Measurements from ENCODE around the gene SUSD3.

SUSD3 gene

DNA sequence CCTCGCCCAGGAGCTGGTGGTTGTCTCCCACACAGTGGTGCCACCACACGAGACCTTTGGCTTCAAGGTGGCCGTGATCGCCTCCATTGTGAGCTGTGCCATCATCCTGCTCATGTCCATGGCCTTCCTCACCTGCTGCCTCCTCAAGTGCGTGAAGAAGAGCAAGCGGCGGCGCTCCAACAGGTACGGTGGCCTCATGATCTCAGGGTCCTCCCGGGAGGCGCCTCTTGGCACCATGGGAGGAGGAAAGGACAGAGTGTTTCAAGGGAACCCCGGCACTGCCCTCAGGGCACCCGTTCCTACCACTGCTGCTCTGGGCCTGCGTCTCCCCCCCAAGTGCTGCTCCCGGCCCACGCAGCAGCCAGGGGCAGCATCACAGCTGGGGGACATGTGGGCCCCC, 19.3 kb downstream of the SUSD3 start:
- DNase-seq = no peak

DNA sequence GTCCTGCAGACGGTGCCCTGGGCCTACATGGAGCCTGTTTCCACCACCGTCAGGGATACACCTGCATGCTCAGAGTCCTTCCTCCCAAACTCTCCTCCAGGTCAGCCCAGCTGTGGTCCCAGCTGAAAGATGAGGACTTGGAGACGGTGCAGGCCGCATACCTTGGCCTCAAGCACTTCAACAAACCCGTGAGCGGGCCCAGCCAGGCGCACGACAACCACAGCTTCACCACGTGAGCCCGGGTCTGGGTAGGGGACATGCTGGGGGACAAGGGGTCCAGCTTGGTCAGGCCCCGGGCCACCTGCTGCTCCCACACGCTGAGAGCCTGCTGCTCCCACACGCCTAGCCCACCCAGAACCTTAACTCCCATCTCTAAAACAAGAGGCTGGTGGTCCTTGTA, 20.9 kb downstream of the SUSD3 start:
- no peak for DNase-seq

DNA sequence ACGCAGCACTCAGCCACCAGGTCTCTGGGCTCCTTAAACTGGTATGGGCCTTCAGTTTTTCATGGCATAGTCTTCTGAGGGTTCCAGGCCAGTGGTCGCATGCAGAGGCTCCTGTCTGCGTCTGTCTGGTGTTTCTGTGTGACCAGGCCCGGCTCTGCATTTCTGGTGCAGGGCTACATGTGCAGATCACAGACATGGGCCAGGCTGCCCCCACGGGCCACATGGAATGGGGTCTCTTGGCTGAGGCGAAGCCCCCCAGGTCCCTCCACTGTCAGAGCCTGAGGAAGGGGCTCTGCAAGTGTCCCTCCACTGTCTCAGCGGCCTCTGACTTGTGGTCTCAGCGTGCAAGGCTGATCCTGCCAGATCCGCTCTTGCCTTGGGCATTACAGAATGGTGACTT, 21.9 kb downstream of the SUSD3 start:
- DNase-seq = no peak

DNA sequence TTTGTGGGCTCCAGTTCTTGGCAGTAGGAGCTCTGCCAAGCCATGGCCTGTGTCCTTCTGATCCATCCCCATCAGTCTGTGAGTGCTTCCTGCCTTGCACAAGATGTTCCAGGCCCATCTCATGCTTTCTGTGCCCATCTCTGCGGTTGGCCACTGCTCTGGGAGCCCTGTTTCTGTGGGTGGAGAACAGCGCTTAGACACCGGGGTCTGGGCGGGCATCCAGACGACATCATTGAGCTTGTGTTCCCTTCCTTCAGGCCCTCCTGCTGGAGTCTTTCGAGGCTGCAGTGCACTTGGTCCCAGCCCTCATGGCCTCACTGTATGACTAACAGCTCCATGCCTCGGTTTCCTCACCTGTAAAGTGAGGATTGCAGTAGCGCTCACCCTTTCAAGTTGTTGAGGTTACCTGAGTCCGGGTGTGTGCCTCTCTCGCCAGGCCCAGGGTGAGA, 22.6 kb downstream of the SUSD3 start:
- no peak for DNase-seq

DNA sequence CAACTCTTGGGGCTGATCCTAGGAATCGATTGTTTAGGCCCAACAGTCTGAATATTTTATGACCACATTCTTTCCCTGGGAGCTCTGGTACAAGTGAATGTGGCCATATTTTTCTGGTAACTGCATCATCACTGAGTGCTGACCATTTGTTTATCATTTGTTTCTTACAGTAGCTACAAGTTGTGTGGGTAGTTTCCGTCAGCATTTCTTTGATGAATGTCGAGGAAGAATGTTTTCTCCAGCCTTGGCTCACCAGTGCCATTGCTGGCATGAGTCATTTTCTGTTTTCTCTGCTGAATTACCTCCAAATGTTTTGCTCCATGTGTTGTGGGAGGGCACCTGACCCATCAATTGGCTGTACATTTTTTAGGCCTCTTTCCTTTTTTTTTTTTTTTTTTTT, 23.4 kb downstream of the SUSD3 start:
- DNase-seq = no peak

DNA sequence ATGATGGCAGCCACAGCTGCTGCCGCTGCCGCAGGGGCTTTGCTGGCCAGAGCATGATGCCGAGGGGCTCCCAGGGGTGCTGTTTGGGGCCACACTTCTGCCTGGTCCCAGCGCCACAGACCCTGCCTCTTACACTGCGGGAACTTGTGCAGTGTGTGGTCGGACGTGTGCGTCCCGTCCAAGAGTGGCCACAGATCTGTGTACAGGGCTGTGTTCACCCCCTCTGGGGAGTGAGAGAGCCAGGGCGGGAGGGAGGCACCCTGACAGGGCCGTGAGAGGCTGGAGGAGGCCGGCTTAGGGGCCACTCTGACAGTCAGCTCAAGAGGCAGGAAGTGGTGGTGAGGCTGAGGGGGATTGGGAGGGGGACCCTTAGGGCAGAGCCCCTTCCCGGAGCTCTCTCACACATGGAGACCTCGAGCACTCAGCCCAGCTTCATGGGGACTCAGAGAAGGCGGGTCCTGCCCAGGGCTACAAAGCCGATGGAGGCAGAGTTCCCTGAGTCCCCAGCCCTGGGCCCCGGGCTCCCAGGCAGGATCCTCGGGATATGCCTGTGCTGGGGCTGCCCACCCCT, 24.4 kb downstream of the SUSD3 start:
- DNase-seq = no peak

DNA sequence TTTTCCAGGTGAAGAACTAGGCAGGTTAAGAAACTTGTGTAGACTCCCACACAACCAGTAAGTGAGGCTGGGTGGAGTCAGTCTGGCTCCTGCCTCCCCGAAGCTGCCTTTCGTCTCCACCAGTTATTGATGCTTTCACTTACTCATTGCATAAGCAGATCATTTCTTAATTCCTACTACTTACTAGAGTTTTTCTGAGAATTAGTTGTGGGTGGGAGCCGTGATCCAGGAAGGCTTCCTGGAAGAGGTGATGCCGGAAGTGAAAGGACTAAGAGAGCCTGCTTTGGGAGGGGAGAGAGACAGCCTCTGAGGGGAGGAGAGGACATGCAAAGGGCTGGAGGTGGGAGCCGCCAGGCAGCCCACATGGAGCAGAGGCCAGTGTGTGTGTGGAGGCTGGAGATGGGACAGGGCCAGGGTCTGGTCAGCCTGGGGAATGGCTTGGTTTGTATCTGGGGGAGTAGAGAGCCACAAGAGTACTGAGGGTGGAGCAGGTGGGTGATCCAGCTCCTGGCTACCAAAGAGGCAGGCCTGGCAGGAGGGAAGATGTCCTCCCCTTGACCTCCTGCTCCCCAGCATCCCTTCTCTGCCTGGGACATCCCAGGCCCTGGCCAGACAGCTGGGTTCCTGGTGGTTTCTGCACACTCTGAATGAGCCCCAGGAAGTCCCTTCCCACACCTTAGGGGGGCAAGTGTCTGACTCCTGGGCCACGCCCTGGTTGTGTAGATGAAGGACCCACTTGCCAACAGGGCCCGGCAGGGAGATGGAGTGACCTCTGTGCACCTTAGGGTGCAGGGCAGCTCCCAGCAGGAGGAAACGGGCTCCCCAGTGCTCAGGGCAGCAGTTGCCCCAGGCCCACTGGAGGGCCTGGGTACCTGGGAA, 25.3 kb downstream of the SUSD3 start:
- DNase-seq = no peak

DNA sequence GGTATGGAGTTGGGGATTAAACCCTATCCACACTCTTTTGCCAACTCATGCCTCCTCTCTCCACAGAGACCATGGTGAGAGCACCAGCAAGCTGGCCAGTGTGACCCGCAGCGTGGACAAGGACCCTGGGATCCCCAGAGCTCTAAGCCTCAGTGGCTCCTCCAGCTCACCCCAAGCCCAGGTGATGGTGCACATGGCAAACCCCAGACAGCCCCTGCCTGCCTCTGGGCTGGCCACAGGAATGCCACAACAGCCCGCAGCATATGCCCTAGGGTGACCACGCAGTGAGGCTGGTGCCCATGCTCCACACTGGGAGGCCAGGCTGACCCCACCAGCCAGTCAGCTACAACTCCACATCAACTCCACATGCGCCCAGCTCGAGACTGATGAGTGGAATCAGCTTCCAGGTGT, 26.0 kb downstream of the SUSD3 start:
- DNase-seq = no peak

DNA sequence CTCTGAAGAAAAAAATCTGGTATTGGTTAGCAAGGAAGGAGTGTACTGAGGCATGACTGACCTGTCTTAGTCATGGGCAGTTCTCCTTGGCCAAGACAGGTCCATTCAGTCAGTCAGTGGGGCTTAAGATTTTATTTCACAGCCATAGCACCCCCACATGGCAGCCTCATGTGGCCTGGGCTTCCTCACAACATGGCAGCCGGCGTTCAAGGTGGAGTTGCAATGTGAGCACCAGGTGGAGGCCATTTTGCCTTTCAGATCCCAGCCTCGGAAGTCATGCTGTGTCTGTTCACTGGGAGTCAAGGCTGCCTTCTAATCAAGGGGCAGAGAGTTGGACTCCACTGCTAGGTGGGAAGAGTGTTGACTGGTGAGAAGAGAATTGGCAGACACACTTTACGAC, 27.2 kb downstream of the SUSD3 start:
- no peak for DNase-seq

DNA sequence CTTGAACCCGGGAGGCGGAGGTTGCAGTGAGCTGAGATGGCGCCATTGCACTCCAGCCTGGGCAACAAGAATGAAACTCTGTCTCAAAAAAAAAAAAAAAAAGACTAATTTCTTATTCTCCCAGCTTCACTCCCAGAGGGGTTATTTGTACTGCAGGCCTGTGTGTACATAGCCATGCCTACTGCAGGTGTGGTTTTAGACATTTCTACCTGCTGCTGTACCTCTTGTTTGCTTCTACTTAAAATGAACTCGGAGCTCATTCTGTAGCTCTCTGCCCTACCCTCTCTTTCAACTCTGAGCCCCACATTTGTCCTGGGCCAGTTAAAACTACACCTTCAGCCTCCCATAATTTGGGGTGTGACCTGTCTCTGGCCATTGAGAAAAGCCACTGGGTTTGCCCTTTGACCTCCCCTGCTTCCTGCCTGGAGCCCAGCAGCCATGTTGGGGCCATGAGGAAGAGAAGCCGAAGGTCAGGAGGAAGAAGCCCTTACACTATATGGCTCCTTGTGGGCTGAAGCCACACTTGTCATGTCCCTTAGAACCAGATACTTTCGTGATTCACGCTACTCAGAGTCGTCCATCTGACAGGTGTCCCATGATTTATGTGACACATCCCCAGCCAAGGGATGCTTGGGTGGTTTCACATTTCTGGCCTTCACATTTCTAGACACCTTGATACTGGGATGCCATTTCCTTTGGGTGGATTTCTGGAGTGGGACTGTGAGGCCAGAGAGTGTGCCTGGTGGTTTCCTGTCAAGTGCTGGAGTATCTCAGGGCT, 28.1 kb downstream of the SUSD3 start:
- no peak for DNase-seq

DNA sequence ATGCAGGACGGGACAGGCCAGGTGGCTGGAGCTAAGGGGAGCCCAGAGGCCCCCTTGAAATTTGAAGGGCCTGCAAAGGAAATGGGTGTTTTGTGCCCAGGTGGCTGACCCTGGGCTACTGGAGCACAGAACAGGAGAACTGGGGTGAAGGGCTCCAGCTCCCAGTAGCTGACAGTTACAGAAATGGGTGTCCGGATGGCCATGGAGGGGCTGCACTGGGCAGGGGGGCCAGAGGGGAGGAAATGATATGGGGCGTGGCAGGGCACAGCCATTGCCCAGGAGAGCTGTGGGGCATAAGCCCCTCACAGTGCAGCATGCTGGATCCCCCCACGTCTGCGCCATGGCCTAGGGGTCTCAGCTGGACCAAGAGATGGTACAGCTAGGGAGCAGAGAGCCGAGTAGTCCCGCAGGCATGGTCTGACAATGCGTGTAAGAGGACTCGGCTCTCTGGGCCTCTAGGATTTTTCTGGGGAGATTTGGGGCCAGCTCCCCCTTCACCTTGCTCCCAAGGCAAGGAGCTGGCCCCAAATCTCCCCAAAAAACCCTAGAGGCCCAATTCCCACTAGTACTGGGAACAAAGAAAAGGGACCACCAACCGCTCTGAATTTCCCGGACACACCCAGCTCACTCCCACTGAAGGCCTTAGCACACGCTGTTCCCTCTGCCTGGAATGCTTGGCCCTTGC, 29.6 kb downstream of the SUSD3 start:
- no peak for DNase-seq

DNA sequence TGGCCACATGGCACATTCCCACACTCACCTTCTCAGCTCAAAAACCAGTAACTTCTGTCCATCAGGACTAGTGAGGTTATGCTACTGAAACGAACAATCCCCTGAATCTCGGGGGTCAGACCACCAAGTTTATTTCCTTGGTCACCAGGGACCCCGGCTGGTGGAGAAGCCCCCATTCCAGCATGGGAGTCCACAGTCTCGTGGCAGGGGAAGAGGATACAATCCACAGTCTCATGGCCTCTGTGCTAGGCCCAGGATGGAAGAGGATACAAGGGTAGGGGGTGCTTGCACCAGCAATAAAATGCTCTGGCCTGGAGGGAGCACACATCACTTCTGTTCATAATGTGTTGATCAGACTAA, 30.1 kb downstream of the SUSD3 start:
- no peak for DNase-seq

DNA sequence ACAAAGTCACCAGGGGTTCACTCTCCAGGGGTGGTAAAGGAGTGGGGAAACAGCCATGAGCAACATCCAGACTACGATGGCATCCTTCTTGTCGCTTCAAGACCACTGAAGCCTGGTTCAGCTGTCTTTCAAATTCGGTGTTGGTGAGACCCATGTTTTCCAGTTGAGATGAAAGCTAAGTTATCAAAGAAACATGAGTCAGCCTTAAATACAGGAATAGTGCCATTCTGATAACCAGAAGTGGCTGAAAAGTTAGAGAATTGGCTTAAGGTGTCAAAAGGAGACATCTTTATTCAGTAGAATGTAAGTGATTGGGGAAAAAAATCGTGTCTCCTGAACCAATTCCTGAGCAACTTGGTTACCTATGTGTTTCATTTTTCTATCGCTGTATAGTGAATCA, 30.5 kb downstream of the SUSD3 start:
- DNase-seq = no peak

DNA sequence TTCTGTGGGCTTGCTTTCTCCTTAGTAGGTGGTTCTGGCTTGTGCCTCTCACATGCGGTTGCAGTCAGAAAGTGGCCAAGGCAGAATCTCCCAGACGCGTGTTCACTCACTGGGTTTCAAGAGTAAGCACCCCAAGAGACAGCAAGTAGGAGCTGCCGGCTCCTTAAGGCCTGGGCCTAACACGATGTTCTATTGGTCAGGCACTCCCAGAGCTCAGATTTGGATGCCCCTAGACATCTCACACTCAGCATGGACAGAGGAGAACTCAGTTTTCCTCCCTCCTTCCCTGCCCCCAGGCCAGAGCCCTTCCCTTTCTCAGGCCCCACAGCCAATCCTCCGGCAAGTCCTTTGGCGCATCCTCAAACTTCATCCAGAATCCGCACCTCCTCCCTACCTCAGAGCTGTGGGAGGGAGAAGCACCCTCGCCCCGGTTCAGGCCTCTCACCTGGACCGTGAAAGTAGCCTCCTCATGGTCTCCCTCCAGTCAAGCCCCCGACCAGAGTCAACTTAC, 31.0 kb downstream of the SUSD3 start:
- DNase-seq = no peak

DNA sequence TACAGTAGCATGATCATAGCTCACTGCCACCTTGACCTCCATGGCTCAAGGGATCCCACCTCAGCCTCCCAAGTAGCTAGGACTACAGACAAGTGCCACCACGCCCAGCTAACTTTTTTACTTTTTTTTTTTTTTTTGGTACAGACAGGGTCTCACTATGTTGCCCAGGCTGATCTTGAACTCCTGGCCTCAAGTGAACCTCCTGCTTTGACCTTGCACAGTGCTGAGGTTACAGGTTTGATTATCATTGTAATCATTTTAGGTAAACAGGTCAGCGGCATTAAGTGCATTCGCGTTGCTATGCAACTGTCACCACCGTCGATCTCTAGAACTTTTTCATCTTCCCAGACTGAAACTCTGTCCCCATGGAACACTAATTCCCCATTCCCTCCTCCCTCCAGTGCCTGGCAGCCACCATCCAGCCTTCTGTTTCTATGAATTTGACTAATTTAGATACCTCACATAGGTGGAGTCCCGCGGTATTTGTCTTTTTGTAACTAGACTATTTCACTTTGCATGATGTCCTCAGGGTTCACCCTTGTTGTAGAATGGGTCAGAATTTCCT, 31.7 kb downstream of the SUSD3 start:
- no peak for DNase-seq

DNA sequence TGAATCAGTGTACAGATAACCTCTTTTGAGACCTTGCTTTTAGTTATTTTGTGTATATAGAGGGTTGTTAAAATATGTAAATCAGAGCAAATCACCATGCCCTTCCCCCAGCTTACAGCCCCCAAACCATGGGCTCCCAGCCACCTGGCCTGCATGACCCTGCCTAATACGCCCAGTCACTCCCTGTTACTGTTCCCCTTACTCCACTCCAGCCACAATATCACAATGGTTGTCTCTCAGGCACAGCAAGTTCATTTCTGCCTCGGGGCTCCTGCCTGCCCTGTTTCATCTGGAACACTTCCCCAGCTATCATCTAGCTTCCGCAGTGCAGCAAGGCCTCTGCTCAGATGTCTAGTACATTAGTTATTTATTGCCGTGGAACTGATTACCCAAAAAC, 32.6 kb downstream of the SUSD3 start:
- no peak for DNase-seq

DNA sequence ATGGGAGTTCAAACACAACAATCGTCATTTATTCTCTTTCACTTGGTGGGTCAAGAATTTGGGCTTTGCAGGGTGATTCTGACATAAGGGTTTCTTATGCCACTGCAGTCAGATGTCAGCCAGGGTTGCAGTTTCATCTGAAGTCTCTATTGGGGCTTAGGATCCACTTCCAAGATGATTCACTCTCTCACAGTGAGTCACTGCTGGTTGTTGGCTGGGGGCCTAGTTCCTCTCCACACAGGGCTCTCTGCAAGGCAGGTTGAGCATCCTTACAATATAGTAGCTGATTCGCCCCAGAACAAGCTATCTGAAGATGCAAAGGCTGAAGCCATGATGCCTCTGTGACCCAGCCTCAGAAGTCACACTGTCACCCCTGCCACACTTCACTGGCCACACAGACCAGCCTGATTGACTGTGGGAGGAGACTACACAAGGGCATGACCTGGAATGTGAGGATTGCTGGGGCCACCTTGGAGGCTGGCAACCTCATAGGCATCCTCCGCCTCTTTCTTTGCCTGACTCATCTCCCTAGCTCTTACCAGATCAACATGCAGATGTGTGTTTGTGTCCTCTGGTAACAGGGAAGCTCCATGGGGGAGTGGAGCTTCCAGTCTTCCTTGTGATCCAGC, 33.1 kb downstream of the SUSD3 start:
- no peak for DNase-seq

DNA sequence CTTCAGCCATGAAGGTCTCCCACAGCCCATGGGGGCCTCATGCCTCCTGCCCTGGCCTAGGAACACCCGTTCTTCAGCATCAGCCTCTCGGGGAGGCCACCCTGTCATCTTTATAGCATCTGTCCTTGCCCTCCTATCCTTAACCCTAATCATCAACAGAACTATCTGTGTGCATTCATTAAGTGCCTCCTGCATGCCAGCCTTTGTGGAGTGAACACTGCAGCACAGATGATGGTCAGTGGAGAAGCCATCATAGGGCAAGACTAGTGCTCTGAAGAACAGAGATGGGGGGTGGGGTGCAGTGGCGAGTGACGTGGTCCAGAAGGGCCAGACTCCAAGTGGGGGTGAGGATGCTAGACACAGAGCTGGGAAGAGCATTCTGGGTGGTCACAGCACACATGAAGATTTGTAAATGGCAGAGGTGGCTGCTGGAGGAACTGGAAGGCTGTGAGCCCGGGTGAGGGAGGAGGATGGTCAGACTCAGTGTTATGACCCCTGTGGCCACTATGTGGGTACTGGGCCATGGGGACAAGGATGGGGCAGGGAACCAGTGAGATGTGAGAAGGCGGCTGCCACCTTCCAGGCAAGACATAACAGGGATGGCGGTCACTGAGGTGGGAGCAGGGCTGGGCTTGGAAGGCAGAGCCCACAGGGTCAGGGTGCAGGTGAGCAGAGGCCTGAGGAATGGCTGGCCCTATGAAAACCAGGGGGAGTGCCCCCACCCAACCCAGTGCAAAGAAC, 33.9 kb downstream of the SUSD3 start:
- no peak for DNase-seq

DNA sequence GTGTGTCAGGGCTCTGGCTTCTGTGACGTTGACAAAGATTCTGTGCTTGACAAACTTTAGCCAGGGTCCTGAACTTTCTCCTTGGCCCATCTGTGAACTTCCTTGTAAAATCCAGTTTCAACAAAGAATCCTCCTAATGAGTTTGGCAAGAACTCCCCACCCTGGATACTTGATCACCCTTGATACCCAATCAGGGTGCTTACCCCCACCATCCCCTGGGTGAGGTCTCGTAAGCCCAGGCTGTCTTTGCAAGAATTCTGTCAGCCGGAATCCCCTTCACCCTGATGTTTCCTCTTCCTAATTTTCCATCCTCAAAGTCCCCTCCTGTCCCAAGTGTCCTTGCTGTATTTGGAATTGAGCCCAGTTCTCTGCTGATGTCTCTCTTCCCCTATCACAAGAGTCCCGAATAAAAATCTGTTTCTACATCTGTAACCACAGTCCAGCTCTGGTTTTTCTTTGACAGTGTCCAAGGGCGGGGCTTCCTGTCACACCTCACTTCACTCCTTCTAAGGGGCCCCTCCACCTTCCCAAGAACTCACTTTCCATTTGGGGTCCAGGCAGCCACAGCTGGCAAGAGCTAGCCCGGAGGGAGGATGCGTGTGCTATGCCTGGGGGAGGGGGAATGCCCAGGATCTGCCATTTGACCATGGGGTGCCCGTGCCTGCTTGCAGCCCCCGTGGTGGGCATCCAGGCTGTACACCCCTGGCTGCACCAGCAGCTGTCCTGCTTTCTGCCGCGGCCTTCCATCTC, 34.8 kb downstream of the SUSD3 start:
- no peak for DNase-seq

DNA sequence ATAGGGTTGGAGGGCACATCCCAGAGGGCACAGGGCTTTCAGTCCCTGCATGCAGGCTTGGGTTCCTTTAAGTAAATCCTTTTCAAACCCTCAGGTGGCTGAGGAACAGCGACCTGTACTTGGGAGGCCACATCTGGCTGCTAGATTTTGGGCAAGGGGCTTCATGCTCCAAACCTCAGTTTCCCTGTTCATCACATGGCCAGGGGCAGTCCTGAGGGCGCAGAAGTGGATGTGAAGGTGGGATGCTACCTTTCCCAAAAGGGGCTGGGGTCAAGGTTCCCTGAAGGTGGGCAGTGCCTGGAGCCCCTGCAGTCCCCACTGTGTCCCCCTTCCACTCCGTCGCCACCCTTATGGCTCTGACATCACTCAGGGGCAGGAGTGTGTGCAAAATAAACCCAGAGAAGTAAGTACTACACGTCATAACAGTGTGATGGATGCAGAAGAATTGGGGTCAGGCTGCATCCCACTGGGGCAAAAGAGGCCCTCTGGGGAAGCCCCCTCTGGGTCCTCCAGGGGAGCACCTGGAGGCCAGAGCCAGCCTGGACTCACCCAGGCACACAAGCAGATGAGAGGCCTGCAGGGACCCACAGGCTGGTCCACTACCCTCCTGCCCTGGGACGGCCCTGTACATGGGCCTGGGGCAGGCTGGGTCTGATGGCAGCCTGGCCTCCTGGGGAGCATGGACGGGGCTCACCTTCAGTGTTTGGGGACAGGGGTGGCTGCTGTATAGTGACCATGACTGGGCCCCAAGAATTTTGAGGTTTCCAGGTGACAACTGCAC, 35.6 kb downstream of the SUSD3 start:
- DNase-seq = no peak

Measured in activated gamma-delta T cell (primary cell).